Lower leg skin (tissue), 3 donors: ENCODE data around the gene ZNF280C.

Experiments
- CTCF ChIP-seq, 3 donors: fragments of 450-650 bp; IDR thresholded peaks; one replicate each; pipeline ENCODE4 v1.5.1; 2016; ENCODE audit warnings: antibody characterized with exemption in 3 of 3, mild to moderate bottlenecking in 3 of 3, moderate library complexity in 2 of 3
- POLR2A ChIP-seq, 2 donors: fragments of 450-650 bp; IDR thresholded peaks; one replicate each; pipeline ENCODE4 v1.6.1; 2016 to 2017; ENCODE audit warnings: antibody characterized with exemption in 2 of 2, mild to moderate bottlenecking in 1 of 2, moderate library complexity in 1 of 2

- TF ChIP-seq CTCF (IDR thresholded peaks at IDR 0.05) (no peak), POLR2A (IDR thresholded peaks at IDR 0.05) (no peak)
Measured at GRCh38 chrX:130158311-130158710, 110.4 kb downstream of the ZNF280C start.
